Stimulated activated CD8-positive, alpha-beta memory T cell treated with anti-CD3 and anti-CD28 coated beads, Interleukin-4, amount 100 ng/mL, for 24 hours (primary cell): ENCODE data around the gene SLC10A7.
"Not testable (repeated sequence)": the region's sequence is repeated elsewhere in the genome, so short reads cannot be mapped to it uniquely, and the experiment has no call there.

Experiments
- DNase-seq: peaks from one replicate; pipeline ENCODE4 v3.0.0-alpha.2; 2020; ENCODE audit warnings: low read depth

Gene SLC10A7

DNA sequence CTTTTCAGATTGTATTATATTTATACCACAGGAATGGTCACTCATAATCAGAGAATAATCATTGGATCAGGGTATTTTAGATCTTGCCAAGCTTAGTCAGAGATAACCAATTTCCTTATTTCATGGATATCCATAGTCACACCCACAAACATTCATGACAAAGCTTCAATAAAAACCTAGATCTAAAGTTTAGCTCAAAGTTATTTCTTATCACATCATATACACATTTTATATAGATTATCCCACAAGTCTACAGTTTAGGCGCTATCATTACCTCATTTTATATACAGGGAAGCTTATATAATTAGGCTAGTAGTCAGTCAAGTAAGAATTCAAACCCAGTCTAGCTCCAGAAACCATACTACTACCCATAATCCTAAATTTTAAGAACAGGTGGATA, 82.3 kb downstream of the SLC10A7 start:
- no peak for DNase-seq

DNA sequence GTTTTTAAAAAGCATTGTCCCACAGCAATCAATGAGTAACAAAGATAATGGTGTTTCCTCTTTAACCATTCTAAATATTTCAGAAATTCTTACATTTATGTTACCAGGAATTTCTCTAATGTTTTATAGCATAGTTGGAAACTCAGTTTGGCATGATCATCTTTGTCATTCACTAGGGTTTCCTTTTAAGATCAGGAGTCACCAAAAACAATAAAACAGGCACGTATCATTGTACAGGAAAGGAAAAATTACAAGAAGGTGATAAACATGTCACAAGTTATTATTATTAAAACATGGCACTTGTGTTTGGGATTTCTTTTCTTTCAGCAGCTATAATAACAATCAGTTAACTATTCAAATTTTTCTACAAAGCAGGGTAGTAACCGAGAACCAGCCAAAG, 84.0 kb downstream of the SLC10A7 start:
- no peak for DNase-seq

DNA sequence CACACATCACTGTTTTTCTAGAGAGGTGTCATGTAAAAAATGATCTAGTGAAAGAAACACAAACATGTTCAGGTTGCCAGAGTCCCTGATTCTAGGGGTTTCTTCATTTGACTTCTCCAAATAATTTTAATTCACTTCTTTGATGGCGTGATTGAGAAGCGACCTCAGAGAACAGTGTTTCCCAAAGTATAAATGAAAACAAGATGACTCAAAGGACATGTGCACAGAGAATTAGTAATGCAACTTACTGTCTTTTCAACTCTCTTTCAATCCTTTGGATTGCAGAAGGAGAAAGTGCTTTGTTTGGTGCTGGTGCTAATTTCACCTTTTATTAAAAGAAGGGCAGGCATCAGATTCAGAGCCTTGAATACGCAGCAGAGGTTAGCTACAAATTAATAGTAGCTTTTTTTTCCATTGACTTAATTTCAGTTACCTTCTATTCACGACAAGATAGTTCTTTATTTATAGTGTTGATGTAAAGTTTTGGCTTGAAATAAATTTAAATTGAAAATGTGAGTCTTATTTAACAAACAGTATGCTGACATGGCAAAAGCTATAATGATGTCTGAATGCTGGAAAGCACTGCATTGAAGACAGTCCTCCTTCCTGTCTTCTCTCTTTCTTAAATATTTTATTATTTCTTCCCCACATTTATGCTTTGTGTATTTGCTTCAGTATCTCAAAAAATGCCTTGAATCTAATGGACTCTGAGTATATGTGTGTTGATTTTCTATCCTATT, 85.1 kb downstream of the SLC10A7 start:
- DNase-seq, result no peak

GRCh38 chr4:146435962-146436361, 85.8 kb downstream of the SLC10A7 start:
- no peak for DNase-seq

DNA sequence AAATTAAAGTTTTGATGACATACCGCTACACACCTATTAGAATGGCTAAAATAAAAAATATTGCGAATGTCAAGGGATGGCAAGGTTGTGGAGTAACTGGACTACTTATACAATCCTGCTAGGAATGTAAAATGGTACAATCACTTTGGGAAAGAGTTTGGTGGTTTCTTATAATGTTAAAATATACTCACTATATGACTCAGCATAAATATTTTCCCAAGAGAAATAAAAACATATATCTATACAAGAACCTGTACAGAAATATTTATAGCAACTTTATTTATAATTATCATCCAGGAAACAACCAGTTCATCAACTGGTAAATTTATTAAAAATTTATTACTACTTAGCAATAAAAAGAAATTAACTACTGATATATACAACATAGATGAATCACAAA, 89.7 kb downstream of the SLC10A7 start:
- DNase-seq, result no peak

- no peak for DNase-seq
These were observed 93.4 kb downstream of the SLC10A7 start for GRCh38 chr4:146428298-146428697.

- no peak for DNase-seq
These were observed 103.9 kb downstream of the SLC10A7 start for GRCh38 chr4:146417822-146418221.

- no peak for DNase-seq
These were observed 105.9 kb downstream of the SLC10A7 start for GRCh38 chr4:146415829-146416228.

DNA sequence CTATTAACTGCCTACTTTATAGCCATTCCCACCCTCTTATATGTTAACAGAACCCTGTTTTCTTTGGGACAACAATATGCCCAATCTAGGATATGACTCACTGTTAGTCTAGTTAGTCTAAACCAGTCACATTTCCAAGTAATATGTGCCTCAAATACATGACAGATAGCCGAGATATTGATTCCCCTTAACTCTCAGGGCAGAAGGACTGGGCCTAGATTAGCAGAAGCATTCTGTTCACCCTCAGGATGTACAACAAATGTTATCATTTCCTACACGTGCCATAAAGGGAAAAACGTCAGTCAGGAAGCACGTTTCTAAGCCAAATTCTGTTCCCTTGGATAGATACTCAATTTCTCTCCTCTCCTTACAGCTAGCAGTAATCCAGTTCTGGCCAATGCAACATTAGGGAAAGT, 114.1 kb downstream of the SLC10A7 start:
- no peak for DNase-seq

- DNase-seq, result no peak
These were observed 114.5 kb downstream of the SLC10A7 start for GRCh38 chr4:146407257-146407656.

GRCh38 chr4:146401274-146401673, 120.5 kb downstream of the SLC10A7 start:
- DNase-seq, result no peak

DNA sequence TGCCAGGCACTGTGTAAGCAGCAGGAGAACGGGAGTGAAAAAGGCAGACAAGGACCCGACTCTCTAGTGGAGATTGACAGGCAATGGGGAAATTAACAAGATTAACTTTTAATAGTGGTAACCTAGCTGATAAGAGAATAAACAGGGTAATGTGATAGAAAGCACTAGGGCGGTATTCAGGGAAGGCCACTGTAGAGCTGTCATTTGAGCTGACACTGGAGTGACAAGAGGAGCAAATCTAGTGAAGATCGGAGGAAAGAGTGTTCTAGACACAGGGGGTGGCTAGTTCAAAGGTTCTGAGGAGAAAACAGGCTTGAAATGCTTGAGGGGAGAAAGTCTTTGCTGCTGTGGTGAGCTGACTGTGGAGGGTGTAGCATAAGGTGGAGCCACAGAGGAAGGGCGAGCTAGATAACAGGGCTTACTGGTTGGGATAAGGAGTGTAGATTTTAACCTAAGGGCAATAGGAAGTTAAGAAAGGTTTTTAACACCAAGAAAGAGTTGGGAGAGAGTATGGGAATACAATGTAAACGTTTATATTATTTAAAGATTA, 122.8 kb downstream of the SLC10A7 start:
- no peak for DNase-seq

DNA sequence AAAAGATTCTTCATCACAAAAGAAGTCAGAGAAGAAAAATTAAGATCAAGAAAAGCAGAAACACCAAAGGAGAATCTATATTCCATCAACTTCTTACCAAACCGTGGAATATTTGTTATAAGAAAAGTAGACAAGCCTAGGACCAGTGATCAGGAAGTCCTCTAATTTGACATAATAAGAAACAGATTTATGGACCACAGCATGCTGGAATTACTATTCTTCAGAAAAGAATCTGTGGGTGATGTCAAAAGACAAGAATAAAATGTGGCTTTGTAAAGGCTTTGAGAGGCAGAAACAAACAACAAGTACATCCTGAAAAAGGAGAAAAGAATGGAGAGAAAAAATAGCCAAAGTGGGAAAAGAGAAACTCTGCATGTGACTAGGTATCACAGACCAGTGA, 123.3 kb downstream of the SLC10A7 start:
- no peak for DNase-seq

DNA sequence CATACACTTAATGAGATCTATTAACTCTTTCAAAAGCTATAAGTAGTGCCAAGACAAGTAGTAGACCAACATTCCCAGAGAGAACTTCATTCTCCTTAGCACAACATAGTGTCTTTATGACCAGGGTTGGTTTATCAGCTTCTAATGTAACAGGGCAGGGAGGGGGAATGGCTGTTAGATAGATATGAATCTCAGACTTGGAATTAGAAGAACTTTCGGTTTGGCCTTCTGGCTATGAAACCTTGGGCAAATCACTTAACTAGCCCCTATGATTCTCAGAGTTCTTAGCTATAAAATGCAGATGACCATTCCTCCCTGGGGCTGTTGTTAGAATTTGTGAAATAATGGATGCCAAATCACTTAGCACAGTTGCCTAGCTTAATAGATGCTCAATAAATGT, 132.2 kb downstream of the SLC10A7 start:
- DNase-seq, result no peak

DNA sequence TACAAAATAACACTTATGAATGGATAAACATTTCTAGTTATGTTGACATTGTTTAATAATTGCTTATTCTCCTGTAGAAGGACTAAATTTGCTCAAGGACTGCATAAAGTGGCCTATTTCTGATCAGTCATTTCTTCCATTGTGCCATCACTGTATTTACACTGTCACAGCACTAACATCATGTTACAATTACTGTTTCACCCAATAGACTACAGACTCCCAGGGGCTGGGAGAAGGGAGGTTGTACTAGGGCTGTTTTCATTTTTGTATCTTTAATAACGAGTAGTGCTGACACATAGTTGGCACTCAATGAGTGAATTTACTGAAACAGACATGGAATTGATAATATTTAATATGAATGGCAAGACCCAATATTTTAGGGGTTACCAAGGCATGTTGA, 139.5 kb downstream of the SLC10A7 start:
- DNase-seq, result no peak

DNA sequence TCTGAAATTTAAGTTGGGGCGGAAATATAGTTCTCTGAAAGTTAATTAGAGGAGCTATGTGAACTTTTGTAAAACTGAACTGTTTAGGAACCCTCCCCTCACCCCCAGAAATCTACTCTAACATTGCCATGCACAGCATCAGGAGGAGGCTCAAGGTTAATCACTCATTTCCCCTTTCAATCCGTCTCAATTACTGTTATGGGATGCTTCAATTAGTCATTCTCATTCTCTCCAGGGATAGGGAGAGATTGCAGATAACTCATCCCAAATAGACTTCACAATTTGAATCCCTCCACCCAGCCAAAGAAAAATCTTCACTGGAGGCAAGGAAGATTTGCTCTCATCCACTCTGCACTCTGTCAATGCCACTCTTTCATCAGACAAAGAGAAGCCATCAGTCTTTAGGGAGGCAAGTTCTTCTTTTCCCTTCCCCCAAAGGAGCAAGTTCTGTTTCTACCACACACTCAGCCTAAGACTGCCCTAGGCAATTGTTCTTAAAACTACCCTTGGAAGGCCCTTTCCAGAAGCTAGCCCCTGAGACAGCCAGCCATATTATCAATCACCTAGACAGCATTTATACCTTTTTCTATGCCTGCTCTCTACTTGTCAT, 140.4 kb downstream of the SLC10A7 start:
- DNase-seq, result no peak

- DNase-seq, result no peak
These were observed 142.0 kb downstream of the SLC10A7 start for GRCh38 chr4:146379744-146380143.

DNA sequence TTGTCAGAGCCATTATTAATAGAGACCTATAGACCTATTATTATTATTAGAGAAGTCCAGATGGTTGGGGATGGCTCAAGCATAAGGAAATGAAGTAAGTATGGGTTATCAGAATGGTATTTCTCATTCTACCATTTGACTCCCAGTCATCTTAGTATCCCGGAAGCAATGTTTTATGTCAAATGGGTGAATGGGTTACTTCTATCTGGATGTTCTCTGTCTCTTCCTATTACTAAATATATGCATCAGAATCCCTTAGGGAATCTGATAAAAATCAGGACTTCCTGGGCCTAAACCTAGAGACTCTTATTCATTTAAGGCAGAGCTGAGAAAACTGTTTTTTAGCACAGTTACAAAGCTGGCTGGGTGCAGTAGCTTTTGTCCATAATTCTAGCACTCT, 149.9 kb downstream of the SLC10A7 start:
- DNase-seq, result no peak

DNA sequence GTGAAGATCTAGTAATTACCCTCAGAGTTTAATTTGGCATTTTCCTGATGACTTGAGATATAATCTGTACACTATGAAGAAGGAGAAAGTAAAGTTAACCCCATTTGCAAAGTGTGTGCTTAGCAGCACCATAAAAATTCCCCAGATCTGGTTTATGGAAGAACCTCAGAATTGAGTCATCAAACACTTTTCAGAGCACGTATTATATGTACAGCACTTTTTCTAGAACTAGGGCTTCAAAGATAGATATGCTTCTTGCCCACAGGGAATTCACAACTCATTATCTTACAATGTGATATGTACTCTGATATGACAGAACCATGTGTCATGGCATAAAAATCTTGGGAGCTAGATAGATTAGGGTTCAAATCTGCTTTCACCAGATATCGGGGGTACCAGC, 150.9 kb downstream of the SLC10A7 start:
- DNase-seq, result no peak

DNA sequence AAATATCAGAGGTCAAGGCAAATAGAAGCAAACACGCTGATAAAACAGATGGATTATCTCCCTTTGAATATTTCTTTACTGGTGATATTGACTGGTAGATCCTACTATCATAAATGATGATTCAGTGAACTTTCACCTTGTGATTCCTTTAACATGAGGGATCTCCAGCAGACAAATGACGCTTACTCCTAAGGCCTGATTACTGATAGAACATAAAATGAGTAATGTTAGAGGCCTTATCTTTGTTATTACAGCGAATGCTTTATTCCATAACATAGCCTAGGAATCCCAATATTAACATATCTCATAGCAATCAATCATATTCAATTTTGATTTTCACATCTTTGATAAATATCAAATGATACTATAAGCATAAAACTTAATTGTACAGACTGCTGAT, 152.3 kb downstream of the SLC10A7 start:
- DNase-seq, result no peak

DNA sequence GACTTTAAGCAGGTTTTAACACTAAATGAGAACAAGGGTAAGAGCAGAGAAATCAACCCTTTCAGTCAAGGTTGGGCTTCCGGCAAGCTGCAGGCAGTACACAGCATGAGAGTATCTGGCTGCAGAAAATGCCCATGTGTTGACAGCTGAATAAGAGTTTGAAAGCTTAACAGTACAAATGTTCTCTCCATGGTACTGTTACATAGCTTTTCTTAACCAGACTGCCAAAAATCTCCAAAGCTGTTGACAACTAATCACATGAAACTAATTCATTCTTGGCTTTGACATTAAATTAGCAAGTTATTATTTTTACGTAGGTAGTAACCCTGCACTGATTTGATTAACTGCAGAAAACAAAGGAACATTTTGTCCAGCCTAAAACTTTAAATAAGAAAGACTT, 153.5 kb downstream of the SLC10A7 start:
- DNase-seq, result no peak

GRCh38 chr4:146367347-146367746, 154.4 kb downstream of the SLC10A7 start:
- no peak for DNase-seq

DNA sequence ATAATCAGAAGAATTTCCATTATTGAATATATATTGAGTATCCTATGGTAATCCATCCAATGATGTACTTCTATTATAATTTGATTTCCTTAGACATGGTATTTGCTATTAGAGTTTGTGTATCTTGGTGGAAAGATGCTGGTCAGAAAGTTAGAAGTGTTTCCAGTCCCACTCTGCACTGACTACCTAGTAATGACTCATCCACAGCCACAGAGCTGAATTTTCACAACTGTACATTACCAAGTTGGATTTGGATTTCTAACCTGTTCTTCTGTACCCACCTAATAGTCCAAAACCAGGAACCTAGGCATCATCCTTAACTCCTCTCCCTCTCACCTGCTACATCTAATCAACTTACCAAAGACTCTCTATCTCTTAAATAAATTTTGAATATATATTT, 162.0 kb downstream of the SLC10A7 start:
- DNase-seq, result no peak

GRCh38 chr4:146350114-146350513, 171.6 kb downstream of the SLC10A7 start:
- DNase-seq, result not testable (repeated sequence)
